Keratinocyte (primary cell): ENCODE measurements around the gene TIGD7.

ENCODE experiments used
- CTCF ChIP-seq, 3 experiments: IDR thresholded peaks in 1 of 3; conservative IDR thresholded peaks in 1 of 3; optimal IDR thresholded peaks in 1 of 3; 2 replicates in 2 of 3; 3 replicates in 1 of 3; pipeline versions ENCODE3 to v1.5.1; 2011; ENCODE audit warnings: low read length in 3 of 3, mild to moderate bottlenecking in 3 of 3, moderate library complexity in 2 of 3, control low read depth in 1 of 3, inconsistent platforms in 1 of 3; ENCODE audit not compliant: insufficient read depth in 2 of 3; ENCODE audit errors: extremely low read depth in 1 of 3
- EZH2 ChIP-seq: IDR thresholded peaks from one replicate; pipeline ENCODE4 v1.6.1; 2012; ENCODE audit warnings: inconsistent platforms, mild to moderate bottlenecking, low read length, moderate library complexity

- TF ChIP-seq CTCF (optimal IDR thresholded peaks at IDR 0.05 in 1 of 3, IDR thresholded peaks at IDR 0.05 in 1 of 3, conservative IDR thresholded peaks at IDR 0.05 in 1 of 3; ENCODE audit: extremely low read depth in 1 of 3, insufficient read depth in 2 of 3, low read length in 3 of 3) (no peak), EZH2 (no peak)
These were observed 10.0 kb downstream of the TIGD7 start for GRCh38 chr16:3295209-3295608.
